Colonic mucosa (tissue), 4 donors: ENCODE results near the gene MAGI3. TPM values are rescaled to one million over a fixed set of nuclear protein-coding genes. Genes with fewer than 3 reads are reported as not detected.

ENCODE experiments used
- DNase-seq: peaks from one replicate; pipeline ENCODE4 v3.0.0-alpha.2; 2020
- H3K27ac ChIP-seq: fragments of 200-600 bp; one replicate; pipeline ENCODE4 v1.8.0; 2021
- H3K27me3 ChIP-seq: fragments of 200-600 bp; one replicate; pipeline ENCODE4 v1.8.0; 2021
- H3K36me3 ChIP-seq: fragments of 200-600 bp; one replicate; pipeline ENCODE4 v1.8.0; 2021
- H3K4me1 ChIP-seq: fragments of 200-600 bp; one replicate; pipeline ENCODE4 v1.8.0; 2021; ENCODE audit warnings: mild to moderate bottlenecking
- H3K4me3 ChIP-seq: fragments of 200-600 bp; one replicate; pipeline ENCODE4 v1.8.0; 2021
- H3K9ac ChIP-seq, 2 donors: one replicate each; pipeline ENCODE4 v1.7.0; 2013; ENCODE audit warnings: control low read depth in 2 of 2, low read depth in 2 of 2, low read length in 2 of 2
- H3K9me3 ChIP-seq: fragments of 200-600 bp; one replicate; pipeline ENCODE4 v1.8.0; 2021
- CTCF ChIP-seq: fragments of 200-600 bp; IDR thresholded peaks from one replicate; pipeline ENCODE4 v1.8.0; 2022; ENCODE audit warnings: antibody characterized with exemption, mild to moderate bottlenecking
- intact Hi-C: fragments of 100-400 bp; cut with DNase I; formaldehyde crosslinking; loops from one replicate; pipeline ENCODE4 v1.14.1; 2022
- total RNA-seq, 2 donors: library from RNA; stranded (reverse); fragmentation: NEBNext Ultra II Directional in 1 of 2; extraction: Animal tissue kit (Norgen Biotek cat#: 25700) in 1 of 2; gene quantifications; one replicate each; pipeline ENCODE4 v1.2.1, GENCODE V29; 2021
- donor health status: healthy.
- donor health status: DM: no; HTN: no; CAD: no.
- donor health status: DM: no; HTN: no; CAD: no.

The MAGI3 gene
- total RNA-seq, 2 donors from 2014 or later = 38.2 to 46.5 TPM

GRCh38 chr1:113734357-113735055 is 344.2 kb downstream of the MAGI3 start:
- TF ChIP-seq CTCF = no peak
- Histone ChIP-seq H3K36me3 (no peaks in the 10 kb centered on the region), H3K27ac (no peak overlapping the region), H3K4me3 (no peak overlapping the region), H3K9ac (no peak overlapping the region), H3K27me3 (no peaks in the 10 kb centered on the region), H3K4me1 (no peaks in the 10 kb centered on the region), H3K9me3 (no peaks in the 10 kb centered on the region)
- DNase-seq = no peak
- intact Hi-C loops = no loop called here
